SK-MEL-5 (cell line): ENCODE measurements around the gene SRRM2. TPM values are rescaled to one million over a fixed set of nuclear protein-coding genes. Genes with fewer than 3 reads are reported as not detected.

Experiments
- DNase-seq: peaks from one replicate; pipeline ENCODE4 v3.0.0-alpha.2; 2016; ENCODE audit warnings: low read depth, low spot score
- in situ Hi-C: cut with HindIII; loops from 2 replicates; pipeline ENCODE4 v1.10.0; 2016; ENCODE audit warnings: low sequenced_read_pairs, high pct_unique_total_duplicates, low pct_unique_long_range_greater_than_20kb
- total RNA-seq: library from RNA; depleted of rRNA; stranded (reverse); fragments of >200 nt; shearing (Covaris generic); gene quantifications from 2 replicates; pipeline ENCODE4 v1.2.3, GENCODE V29; 2014

The SRRM2 gene
- total RNA-seq, 1 experiment from 2014 or later: 21.4 TPM

DNA sequence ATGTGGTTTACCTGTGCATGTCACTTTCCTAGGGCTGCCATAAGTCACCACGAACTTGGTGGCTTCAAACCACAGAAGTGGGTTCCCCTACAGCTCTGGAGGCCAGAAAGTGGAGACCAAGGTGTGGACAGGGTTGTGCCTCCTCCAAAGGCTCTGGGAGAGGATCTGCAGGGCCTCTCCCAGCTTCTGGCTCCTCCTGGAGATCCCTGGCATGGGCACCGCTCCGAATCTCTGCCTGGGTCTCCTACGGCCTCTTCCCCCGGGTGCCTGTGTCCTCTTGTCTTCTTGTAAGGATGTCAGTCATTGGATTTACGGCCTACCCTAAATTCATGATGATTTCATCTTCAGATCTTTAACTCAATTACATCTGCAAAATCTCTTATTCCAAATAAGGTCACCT, 2.5 kb upstream of the SRRM2 start:
- DNase-seq: no peak
- in situ Hi-C loops: no loop called here

DNA sequence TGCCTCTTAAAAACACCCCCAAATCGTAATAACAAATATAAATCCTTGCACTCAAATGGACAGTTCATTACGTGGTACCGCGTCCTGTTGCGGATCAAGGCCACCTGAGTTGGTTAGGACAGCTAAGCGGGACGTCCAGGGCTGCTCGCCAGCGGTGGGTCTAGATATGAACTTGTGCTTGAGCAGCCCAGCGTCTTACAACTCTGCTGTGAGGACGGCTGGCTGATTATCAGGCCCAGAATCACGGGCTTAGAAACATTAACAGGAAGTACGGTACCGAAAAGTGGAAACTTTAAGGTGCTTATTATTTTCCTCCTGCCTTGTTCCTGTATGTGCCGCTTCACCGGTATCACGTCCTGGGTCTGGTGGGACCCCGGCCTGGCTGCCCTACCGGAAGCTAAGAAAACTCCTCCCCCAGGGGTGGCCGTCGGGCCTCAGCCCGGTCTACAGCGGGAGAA, 832 bp upstream of the SRRM2 start:
- in situ Hi-C loops: no loop called here
- peak; percentile 19 for DNase-seq

DNA sequence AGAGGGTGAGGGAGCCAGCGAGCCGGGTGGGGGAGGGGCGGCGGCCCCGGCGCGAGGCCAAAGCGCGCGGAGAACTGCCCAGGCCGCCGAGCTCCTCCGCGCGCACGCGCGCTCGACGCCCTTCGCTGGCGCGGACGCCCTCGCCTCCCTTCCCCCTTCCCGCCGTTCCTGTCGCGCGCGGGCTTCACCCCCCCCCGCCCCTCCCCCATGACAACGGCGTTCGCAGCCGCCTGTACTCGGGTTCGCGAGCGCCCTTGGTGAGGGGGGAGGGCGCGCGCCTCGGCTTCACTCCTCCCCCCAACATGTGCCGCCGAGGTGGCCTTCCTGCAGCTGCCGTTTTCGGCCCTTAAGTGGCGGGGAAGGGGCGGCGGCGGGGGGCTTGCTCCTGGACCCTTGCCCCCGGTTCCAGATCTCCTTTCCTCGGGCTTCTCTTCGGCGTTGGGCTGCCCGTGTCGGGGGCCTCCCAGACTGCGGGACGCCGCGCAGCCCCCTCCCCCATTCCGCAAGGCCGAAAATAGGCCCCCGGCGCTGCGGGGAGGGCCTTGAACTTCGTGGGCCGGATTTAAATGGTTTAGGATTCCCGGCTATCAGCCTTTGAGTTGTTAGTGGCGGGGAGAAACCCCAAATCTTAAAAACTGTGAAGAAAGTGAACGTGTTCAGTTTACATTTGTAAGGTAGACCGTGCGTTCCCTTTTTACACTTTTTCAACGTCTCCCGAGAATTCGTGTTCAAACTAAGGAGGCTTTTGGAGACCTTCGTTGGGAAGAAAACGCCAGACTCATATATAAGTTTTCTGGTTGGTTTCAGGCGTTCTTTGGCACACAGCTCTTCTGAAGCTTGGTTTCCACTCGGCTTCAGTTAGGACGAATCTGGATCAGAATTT, 653 bp downstream of the SRRM2 start:
- in situ Hi-C loops: no loop called here
- DNase-seq: peak; percentile 81

DNA sequence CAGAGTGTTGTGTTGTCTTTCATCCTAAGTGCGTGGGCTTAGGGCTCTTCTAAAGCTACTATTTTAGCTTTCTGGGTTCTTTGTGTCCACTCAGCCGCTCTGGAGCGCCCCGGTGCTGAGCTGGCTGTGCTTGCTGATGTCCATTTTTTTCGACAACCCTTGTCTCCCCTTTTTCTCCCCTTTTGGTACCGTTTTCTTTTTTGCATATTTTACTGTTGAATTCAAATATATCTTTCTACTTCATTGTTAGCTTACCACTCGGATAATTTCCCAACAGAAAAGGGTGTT, 1.2 kb downstream of the SRRM2 start:
- no peak for DNase-seq
- in situ Hi-C loops: no loop called here

DNA sequence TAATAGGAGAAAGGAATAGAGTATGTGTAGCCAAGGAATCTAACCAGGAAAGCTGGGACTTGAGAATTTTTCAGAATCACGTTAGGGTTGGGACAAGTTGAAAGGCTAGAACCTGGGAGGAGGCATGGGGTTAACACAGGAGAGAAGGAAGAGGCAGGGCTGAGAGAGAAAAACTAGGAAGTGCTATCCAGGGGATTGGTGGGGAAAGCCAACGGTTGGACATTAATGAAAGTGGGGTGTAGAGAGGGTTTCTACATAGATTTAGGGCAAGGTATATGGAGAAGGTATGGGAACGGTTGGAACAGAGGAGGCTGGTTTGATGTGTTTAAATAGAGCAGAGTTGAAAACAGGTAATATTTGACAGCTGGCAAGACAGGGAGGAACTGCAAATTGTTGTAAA, 2.7 kb downstream of the SRRM2 start:
- in situ Hi-C loops: no loop called here
- DNase-seq: no peak

DNA sequence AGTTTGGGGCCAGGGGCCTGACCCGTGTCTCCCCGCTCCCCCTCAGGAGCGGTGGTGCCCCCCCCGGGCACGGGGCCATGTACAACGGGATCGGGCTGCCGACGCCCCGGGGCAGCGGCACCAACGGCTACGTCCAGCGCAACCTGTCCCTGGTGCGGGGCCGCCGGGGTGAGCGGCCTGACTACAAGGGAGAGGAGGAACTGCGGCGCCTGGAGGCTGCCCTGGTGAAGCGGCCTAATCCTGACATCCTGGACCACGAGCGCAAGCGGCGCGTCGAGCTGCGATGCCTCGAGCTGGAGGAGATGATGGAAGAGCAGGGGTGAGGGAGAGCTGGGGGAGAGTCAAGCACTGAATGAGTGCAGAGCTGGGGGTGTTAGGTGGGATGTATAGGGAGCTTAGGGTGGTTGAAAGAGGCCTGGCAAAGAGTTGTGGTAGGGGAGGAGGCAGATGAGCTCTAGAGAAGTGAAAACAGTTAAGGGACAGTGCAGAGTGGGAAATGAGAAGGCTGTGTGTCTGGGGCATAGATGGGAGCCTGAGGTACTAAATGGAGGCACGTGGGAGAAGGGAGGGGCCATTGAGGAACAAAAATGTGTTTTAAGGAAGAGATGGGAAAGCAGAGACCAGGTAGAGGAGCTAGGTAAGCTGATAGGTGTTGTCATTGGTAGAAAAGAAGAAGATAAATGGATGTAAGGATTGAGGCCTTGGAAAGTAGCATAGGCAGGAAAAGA, 4.0 kb downstream of the SRRM2 start:
- in situ Hi-C loops: no loop called here
- no peak for DNase-seq

DNA sequence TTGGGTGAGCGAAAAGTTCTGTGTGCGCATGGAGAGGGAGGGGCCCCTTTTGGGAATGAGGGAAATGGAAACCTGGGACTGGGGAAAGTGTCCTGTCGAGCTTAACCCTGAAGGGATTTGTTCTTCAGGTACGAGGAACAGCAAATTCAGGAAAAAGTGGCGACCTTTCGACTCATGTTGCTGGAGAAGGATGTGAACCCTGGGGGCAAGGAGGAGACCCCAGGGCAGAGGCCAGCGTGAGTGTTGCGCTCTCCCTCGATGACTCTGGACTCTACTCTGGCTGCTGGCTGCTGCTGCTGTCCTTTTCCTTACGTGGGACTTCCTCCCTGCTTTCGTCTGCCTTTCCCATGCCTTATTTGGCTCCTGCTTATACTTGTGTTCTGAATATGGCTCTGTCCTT, 4.9 kb downstream of the SRRM2 start:
- DNase-seq: no peak
- in situ Hi-C loops: no loop called here

DNA sequence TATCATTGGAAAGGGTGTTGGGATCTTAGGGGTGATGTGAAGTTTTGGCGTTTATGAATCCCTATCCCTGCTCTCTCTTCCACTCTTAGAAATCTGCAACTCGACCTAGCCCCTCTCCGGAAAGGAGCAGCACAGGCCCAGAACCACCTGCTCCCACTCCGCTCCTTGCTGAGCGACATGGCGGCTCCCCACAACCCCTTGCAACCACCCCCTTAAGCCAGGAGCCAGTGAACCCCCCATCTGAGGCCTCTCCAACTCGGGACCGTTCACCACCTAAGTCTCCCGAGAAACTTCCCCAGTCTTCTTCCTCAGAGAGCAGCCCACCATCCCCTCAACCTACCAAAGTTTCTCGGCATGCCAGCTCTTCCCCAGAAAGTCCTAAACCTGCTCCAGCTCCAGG, 9.0 kb downstream of the SRRM2 start:
- DNase-seq: no peak
- in situ Hi-C loops: no loop called here

DNA sequence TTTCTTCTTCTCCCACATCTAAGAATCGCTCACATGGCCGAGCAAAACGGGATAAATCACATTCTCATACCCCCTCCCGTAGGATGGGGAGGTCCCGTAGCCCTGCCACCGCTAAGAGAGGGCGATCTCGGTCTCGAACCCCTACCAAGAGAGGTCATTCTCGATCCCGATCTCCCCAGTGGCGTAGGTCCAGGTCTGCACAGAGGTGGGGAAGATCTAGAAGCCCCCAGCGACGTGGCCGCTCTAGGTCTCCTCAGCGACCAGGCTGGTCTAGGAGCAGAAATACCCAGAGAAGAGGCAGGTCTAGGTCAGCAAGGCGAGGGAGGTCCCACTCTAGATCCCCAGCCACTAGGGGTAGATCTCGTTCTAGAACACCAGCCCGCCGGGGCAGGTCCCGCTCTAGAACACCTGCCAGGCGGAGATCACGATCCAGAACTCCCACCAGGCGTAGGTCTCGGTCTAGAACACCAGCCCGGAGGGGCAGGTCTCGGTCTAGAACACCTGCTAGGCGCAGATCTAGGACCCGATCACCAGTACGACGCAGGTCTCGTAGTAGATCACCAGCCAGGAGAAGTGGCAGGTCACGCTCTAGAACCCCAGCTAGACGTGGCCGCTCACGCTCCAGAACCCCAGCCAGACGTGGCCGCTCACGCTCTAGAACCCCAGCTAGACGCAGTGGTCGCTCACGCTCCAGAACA, 9.6 kb downstream of the SRRM2 start:
- in situ Hi-C loops: no loop called here
- DNase-seq: no peak

DNA sequence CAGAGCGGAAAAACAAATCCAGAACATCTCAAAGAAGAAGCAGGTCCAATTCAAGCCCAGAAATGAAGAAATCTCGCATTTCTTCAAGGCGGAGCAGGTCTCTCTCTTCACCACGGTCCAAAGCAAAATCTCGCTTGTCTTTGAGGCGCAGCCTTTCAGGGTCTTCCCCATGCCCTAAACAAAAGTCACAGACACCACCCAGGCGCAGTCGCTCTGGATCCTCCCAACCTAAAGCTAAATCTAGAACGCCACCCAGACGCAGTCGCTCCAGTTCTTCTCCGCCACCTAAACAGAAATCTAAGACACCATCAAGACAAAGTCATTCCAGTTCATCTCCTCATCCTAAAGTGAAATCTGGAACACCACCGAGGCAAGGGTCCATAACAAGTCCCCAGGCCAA, 10.3 kb downstream of the SRRM2 start:
- no peak for DNase-seq
- in situ Hi-C loops: no loop called here

DNA sequence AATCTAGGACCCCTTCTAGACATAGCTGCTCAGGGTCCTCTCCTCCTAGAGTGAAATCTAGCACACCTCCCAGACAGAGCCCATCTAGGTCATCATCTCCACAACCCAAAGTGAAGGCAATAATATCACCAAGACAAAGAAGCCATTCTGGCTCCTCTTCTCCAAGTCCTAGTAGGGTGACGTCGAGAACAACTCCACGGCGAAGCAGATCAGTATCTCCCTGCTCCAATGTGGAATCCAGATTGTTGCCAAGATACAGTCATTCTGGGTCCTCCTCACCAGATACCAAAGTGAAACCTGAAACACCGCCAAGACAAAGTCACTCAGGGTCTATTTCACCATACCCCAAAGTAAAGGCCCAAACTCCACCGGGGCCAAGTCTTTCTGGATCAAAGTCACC, 10.7 kb downstream of the SRRM2 start:
- in situ Hi-C loops: no loop called here
- no peak for DNase-seq

DNA sequence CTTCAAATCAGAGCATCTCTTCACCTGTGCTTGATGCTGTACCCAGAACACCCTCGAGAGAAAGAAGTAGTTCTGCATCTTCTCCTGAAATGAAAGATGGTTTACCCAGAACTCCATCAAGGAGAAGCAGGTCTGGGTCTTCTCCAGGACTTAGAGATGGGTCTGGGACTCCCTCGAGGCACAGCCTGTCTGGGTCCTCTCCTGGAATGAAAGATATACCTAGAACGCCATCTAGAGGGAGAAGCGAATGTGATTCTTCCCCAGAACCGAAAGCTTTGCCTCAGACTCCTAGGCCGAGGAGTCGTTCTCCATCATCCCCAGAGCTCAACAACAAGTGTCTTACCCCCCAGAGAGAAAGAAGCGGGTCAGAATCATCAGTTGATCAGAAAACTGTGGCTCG, 12.3 kb downstream of the SRRM2 start:
- in situ Hi-C loops: no loop called here

DNA sequence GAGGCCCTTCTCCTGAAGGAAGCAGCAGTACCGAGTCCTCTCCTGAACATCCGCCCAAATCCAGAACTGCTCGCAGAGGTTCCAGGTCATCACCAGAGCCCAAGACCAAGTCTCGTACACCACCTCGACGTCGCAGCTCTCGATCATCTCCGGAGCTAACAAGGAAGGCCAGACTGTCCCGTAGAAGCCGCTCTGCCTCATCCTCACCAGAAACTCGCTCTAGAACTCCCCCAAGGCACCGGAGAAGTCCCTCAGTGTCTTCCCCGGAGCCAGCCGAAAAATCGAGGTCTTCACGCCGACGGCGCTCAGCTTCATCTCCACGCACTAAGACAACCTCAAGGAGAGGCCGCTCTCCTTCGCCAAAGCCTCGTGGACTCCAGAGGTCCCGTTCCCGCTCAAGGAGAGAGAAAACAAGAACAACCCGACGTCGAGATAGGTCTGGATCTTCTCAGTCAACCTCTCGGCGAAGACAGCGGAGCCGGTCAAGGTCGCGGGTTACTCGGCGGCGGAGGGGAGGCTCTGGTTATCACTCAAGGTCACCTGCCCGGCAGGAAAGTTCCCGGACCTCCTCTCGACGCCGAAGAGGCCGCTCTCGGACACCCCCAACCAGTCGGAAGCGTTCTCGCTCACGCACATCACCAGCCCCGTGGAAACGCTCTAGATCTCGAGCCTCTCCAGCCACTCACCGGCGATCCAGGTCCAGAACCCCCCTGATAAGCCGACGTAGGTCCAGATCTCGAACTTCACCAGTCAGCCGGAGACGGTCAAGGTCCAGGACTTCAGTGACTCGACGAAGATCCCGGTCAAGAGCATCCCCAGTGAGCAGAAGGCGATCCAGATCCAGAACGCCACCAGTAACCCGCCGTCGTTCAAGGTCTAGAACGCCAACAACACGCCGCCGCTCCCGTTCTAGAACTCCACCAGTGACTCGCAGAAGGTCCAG, 13.3 kb downstream of the SRRM2 start:
- DNase-seq: no peak
- in situ Hi-C loops: no loop called here

More for the DNA sequence above, 12.3 kb downstream of the SRRM2 start:
- no peak for DNase-seq

DNA sequence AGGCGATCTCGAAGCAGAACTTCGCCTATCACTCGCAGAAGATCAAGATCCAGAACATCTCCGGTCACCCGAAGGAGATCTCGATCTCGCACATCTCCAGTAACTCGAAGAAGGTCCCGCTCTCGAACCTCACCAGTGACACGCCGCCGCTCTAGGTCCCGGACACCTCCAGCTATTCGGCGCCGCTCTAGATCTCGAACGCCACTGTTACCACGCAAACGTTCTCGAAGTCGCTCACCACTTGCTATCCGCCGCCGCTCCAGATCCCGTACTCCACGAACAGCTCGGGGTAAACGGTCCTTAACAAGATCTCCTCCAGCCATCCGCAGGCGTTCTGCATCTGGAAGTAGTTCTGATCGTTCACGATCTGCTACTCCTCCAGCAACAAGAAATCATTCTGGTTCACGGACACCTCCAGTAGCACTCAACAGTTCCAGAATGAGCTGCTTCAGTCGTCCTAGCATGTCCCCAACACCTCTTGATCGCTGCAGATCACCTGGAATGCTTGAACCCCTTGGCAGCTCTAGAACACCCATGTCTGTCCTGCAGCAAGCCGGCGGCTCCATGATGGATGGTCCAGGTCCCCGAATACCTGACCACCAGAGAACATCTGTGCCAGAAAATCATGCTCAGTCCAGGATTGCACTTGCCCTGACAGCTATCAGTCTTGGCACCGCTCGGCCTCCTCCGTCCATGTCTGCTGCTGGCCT, 14.1 kb downstream of the SRRM2 start:
- in situ Hi-C loops: no loop called here
- no peak for DNase-seq

DNA sequence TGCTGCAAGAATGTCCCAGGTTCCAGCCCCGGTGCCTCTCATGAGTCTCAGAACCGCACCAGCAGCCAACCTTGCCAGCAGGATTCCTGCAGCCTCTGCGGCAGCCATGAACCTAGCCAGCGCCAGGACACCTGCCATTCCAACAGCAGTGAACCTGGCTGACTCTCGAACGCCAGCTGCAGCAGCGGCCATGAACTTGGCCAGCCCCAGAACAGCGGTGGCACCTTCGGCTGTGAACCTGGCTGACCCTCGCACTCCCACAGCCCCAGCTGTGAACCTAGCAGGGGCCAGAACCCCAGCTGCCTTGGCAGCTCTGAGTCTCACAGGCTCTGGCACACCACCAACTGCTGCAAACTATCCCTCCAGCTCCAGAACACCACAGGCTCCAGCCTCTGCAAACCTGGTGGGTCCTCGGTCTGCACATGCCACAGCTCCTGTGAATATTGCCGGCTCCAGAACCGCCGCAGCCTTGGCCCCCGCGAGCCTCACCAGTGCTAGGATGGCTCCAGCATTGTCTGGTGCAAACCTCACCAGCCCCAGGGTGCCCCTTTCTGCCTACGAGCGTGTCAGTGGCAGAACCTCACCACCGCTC, 14.8 kb downstream of the SRRM2 start:
- DNase-seq: no peak
- in situ Hi-C loops: no loop called here

DNA sequence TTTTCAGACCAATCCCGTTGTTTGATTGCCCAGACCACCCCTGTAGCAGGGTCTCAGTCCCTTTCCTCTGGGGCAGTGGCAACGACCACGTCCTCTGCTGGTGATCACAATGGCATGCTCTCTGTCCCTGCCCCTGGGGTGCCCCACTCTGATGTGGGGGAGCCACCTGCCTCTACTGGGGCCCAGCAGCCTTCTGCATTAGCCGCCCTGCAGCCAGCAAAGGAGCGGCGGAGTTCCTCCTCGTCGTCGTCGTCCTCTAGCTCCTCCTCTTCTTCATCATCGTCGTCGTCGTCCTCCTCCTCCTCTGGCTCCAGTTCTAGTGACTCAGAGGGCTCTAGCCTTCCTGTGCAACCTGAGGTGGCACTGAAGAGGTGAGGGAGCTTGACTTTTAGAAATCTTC, 15.5 kb downstream of the SRRM2 start:
- in situ Hi-C loops: no loop called here
- no peak for DNase-seq
